ENCODE measurements around the gene ECD. TPM values are rescaled to one million over a fixed set of nuclear protein-coding genes. Genes with fewer than 3 reads are reported as not detected.

Gene ECD
- polyA plus RNA-seq, 1 donor (not counting 4 experiments of a cell fraction or from before 2014, with no cell fraction given) = 35.8 TPM

GRCh38 chr10:73092830-73093229 is 75.0 kb downstream of the ECD start:
- Histone ChIP-seq H3K9me3 (ENCODE audit: control insufficient read depth, low read depth, low read length) (no peaks in the 10 kb centered on the region), H3K4me1 (ENCODE audit: control insufficient read depth, extremely low read depth, insufficient read depth, low read length) (peaks cover 13% of the 10 kb centered on the region), H3K9me1 (ENCODE audit: control insufficient read depth, extremely low read depth, insufficient read depth, low read length) (no peaks in the 10 kb centered on the region), H3K27ac (ENCODE audit: control insufficient read depth, insufficient read depth, low read length) (no peak overlapping the region), H2AFZ (ENCODE audit: control insufficient read depth, low read length) (no peak overlapping the region), H4K20me1 (ENCODE audit: control insufficient read depth, extremely low read depth, insufficient read depth, low read length) (no peaks in the 10 kb centered on the region), H3K27me3 (ENCODE audit: control insufficient read depth, extremely low read depth, insufficient read depth, low read length) (no peaks in the 10 kb centered on the region), H3K9ac (ENCODE audit: control insufficient read depth, extremely low read depth, insufficient read depth, low read length) (no peak overlapping the region), H3K79me2 (ENCODE audit: control insufficient read depth, insufficient read depth, low read length) (peaks cover 75% of the 10 kb centered on the region), H3K4me3 (ENCODE audit: control insufficient read depth in 2 of 3, extremely low read depth in 1 of 3, insufficient read depth in 2 of 3, low read depth in 1 of 3, low read length in 3 of 3) (no peak overlapping the region), H3K36me3 (ENCODE audit: control insufficient read depth in 2 of 2, extremely low read depth in 1 of 2, insufficient read depth in 2 of 2, low read length in 2 of 2) (peaks cover 0 to 1% of the 10 kb centered on the region in 2 experiments), H3K4me2 (ENCODE audit: control insufficient read depth, extremely low read depth, insufficient read depth, low read depth, low read length) (no peak overlapping the region)
- DNase-seq (ENCODE audit: low read depth, low spot score) (no peak), FAIRE-seq (no peak)
- no peak for TF ChIP-seq EZH2 (IDR thresholded peaks at IDR 0.05; ENCODE audit: low read length)
- TF ChIP-seq CTCF (optimal IDR thresholded peaks at IDR 0.05 in 1 of 3, IDR thresholded peaks at IDR 0.05 in 1 of 3, conservative IDR thresholded peaks at IDR 0.05 in 1 of 3; ENCODE audit: extremely low read depth in 1 of 3, insufficient read depth in 2 of 3, low read length in 3 of 3) = no peak
- dilution Hi-C loops (cut with MboI; ENCODE audit: extremely low pct_ligation_motif_present, low sequenced_read_pairs) = no loop called here

GRCh38 chr10:73088304-73088703 is 79.5 kb downstream of the ECD start:
- Histone ChIP-seq H3K4me2 (ENCODE audit: control insufficient read depth, extremely low read depth, insufficient read depth, low read depth, low read length) (no peak overlapping the region), H3K4me1 (ENCODE audit: control insufficient read depth, extremely low read depth, insufficient read depth, low read length) (peaks cover 4% of the 10 kb centered on the region), H3K9ac (ENCODE audit: control insufficient read depth, extremely low read depth, insufficient read depth, low read length) (no peak overlapping the region), H2AFZ (ENCODE audit: control insufficient read depth, low read length) (no peak overlapping the region), H3K27me3 (ENCODE audit: control insufficient read depth, extremely low read depth, insufficient read depth, low read length) (no peaks in the 10 kb centered on the region), H3K4me3 (ENCODE audit: control insufficient read depth in 2 of 3, extremely low read depth in 1 of 3, insufficient read depth in 2 of 3, low read depth in 1 of 3, low read length in 3 of 3) (no peak overlapping the region), H3K9me1 (ENCODE audit: control insufficient read depth, extremely low read depth, insufficient read depth, low read length) (no peaks in the 10 kb centered on the region), H3K27ac (ENCODE audit: control insufficient read depth, insufficient read depth, low read length) (no peak overlapping the region), H3K79me2 (ENCODE audit: control insufficient read depth, insufficient read depth, low read length) (peaks cover 75% of the 10 kb centered on the region), H3K36me3 (ENCODE audit: control insufficient read depth in 2 of 2, extremely low read depth in 1 of 2, insufficient read depth in 2 of 2, low read length in 2 of 2) (peaks cover 1 to 2% of the 10 kb centered on the region in 2 experiments), H4K20me1 (ENCODE audit: control insufficient read depth, extremely low read depth, insufficient read depth, low read length) (no peaks in the 10 kb centered on the region), H3K9me3 (ENCODE audit: control insufficient read depth, low read depth, low read length) (no peaks in the 10 kb centered on the region)
- TF ChIP-seq CTCF (optimal IDR thresholded peaks at IDR 0.05 in 1 of 3, IDR thresholded peaks at IDR 0.05 in 1 of 3, conservative IDR thresholded peaks at IDR 0.05 in 1 of 3; ENCODE audit: extremely low read depth in 1 of 3, insufficient read depth in 2 of 3, low read length in 3 of 3) (no peak), EZH2 (IDR thresholded peaks at IDR 0.05; ENCODE audit: low read length) (no peak)
- dilution Hi-C loops (cut with MboI; ENCODE audit: extremely low pct_ligation_motif_present, low sequenced_read_pairs) = no loop called here
- FAIRE-seq (no peak), DNase-seq (ENCODE audit: low read depth, low spot score) (no peak)

All from keratinocyte (primary cell).